OCI-LY7 (cell line): ENCODE data around the gene HYI. TPM values are rescaled to one million over a fixed set of nuclear protein-coding genes. Genes with fewer than 3 reads are reported as not detected.
"Not testable (repeated sequence)": the region's sequence is repeated elsewhere in the genome, so short reads cannot be mapped to it uniquely, and the experiment has no call there.

Experiments used
- Bru-seq: library from RNA; stranded (reverse); fragments of 400-500 nt; gene quantifications from one replicate; lab custom pipeline; 2021; lab: Mats Ljungman, UMichigan
- BruChase-seq, 2 experiments: library from RNA; stranded (reverse); fragments of 400-500 nt; gene quantifications; one replicate each; lab custom pipeline; 2021; lab: Mats Ljungman, UMichigan
- BruUV-seq: library from RNA; stranded (reverse); fragments of 400-500 nt; replicated peaks from 2 replicates; lab custom pipeline; 2021; lab: Mats Ljungman, UMichigan
- CTCF ChIA-PET: fragments of 300-600 bp; sonication (Branson Sonifier 250); formaldehyde crosslinking; loops from one replicate; lab custom pipeline; 2022; ENCODE audit warnings: antibody characterized with exemption; ENCODE audit not compliant: unreplicated experiment; lab: Charles Lee
- POLR2A ChIA-PET: fragments of 300-600 bp; sonication (Branson Sonifier 250); formaldehyde crosslinking; loops from one replicate; lab custom pipeline; 2022; ENCODE audit warnings: antibody characterized with exemption; lab: Charles Lee
- DNase-seq: peaks from one replicate; pipeline ENCODE4 v3.0.0-alpha.2; 2015; ENCODE audit warnings: low spot score
- H2AFZ ChIP-seq: fragments of 200-600 bp; sonication (generic), shearing (Covaris generic); 2 replicates; pipeline ENCODE4 v1.6.1; 2014; ENCODE audit warnings: mild to moderate bottlenecking, antibody characterized with exemption, low read length, moderate library complexity
- H3K27ac ChIP-seq: fragments of 200-600 bp; sonication (generic); 2 replicates; pipeline ENCODE4 v1.5.1; 2014; ENCODE audit warnings: mixed run types, low read depth, mild to moderate bottlenecking, moderate library complexity, low read length, inconsistent platforms; ENCODE audit not compliant: poor library complexity, severe bottlenecking
- H3K36me3 ChIP-seq: fragments of 200-600 bp; sonication (generic); 2 replicates; pipeline ENCODE4 v1.6.1; 2014; ENCODE audit warnings: mild to moderate bottlenecking, antibody characterized with exemption, low read length, moderate library complexity, mixed read lengths; ENCODE audit not compliant: insufficient read depth
- H3K4me1 ChIP-seq: fragments of 200-600 bp; sonication (generic); 2 replicates; pipeline ENCODE4 v1.5.1; 2014; ENCODE audit warnings: mild to moderate bottlenecking, low read length; ENCODE audit not compliant: insufficient read depth, poor library complexity, severe bottlenecking
- H3K4me2 ChIP-seq: fragments of 200-600 bp; sonication (generic); 2 replicates; pipeline ENCODE4 v1.6.1; 2014; ENCODE audit warnings: mild to moderate bottlenecking, low read length
- H3K4me3 ChIP-seq: fragments of 200-600 bp; sonication (generic); 2 replicates; pipeline ENCODE4 v1.5.1; 2014; ENCODE audit warnings: mild to moderate bottlenecking, low read depth, low read length; ENCODE audit not compliant: poor library complexity, severe bottlenecking
- H3K79me2 ChIP-seq: fragments of 200-600 bp; sonication (generic); 2 replicates; pipeline ENCODE4 v1.6.1; 2016; ENCODE audit warnings: low read depth, mild to moderate bottlenecking, low read length, moderate library complexity, mixed read lengths; ENCODE audit not compliant: insufficient read depth
- H3K9me2 ChIP-seq: fragments of 200-600 bp; sonication (generic); 2 replicates; pipeline ENCODE4 v1.6.1; 2016; ENCODE audit warnings: mild to moderate bottlenecking, low read length, mixed read lengths; ENCODE audit not compliant: insufficient read depth
- H3K9me3 ChIP-seq: fragments of 200-600 bp; sonication (generic); 2 replicates; pipeline ENCODE4 v1.6.1; 2014; ENCODE audit warnings: mild to moderate bottlenecking, mixed run types, low read length, mixed read lengths
- H4K20me1 ChIP-seq: fragments of 200-600 bp; sonication (generic); 2 replicates; pipeline ENCODE4 v1.6.1; 2014; ENCODE audit warnings: mild to moderate bottlenecking, antibody characterized with exemption, low read length, moderate library complexity, mixed read lengths; ENCODE audit not compliant: insufficient read depth
- CTCF ChIP-seq: fragments of 200-600 bp; sonication (generic); conservative IDR thresholded peaks from 2 replicates; pipeline ENCODE4 v1.5.1; 2014; ENCODE audit warnings: mild to moderate bottlenecking, antibody characterized with exemption, low read length, moderate library complexity, mixed read lengths
- EZH2phosphoT487 ChIP-seq: fragments of 200-600 bp; sonication (generic); IDR thresholded peaks from 2 replicates; pipeline ENCODE4 v1.6.1; 2018; ENCODE audit warnings: low read depth, borderline replicate concordance, mild to moderate bottlenecking, mixed run types, antibody characterized with exemption, low read length, moderate library complexity, mixed read lengths
- intact Hi-C: fragments of 100-400 bp; cut with micrococcal nuclease; formaldehyde crosslinking; loops from one replicate; pipeline ENCODE4 v1.10.0; 2022; ENCODE audit not compliant: unreplicated experiment
- long read RNA-seq: library from polyadenylated mRNA; stranded (forward); transcript quantifications from one replicate; pipeline ENCODE4 v2.0.0, GENCODE V29; 2022
- total RNA-seq, 2 experiments: library from RNA; depleted of rRNA in 1 of 2; stranded (reverse); fragments of >200 nt in 1 of 2; shearing (Covaris generic) in 1 of 2; gene quantifications; 2 replicates each; pipeline ENCODE4 v1.2.3, GENCODE V29; 2014 to 2022

The HYI gene
- total RNA-seq (2014; rRNA removed; shearing (Covaris generic)) (not detected in 2 replicates), total RNA-seq (2022) (not detected in 2 replicates), Bru-seq, nascent RNA (not detected), BruChase-seq, experiment 1, labeled RNA remaining after a 6-hour chase (not detected), BruChase-seq, experiment 2, labeled RNA remaining after a 2-hour chase (not detected)
- long read RNA-seq: 0 reads

- H3K79me2 ChIP-seq: no peaks in the 10 kb centered on the region
- H3K36me3 ChIP-seq: peaks cover 25% of the 10 kb centered on the region; the same call in 1 of the 2 replicates
- H2AFZ ChIP-seq: no peak within 1 kb of the TSS; the same call in 1 of the 2 replicates
- no peaks in the 10 kb centered on the region for H3K9me2 ChIP-seq
- H3K4me1 ChIP-seq: no peaks in the 10 kb centered on the region
- H3K4me3 ChIP-seq: no peak within 1 kb of the TSS
- ChIA-PET POLR2A (interaction anchor here (0.6 to 1.1 kb wide), 3 partner anchors 10 to 1755 kb away, joined by 3 to 5 read pairs (median 3); no protein-coding TSS in a partner anchor), CTCF (no interaction called here)
- TF ChIP-seq EZH2phosphoT487 (no peak), CTCF (no peak)
- no peak for DNase-seq
- BruUV-seq: no TSS peak
- peak within 1 kb of the TSS; percentile 47; the same call in 1 of the 2 replicates for H3K4me2 ChIP-seq
- no peaks in the 10 kb centered on the region for H4K20me1 ChIP-seq
- H3K27ac ChIP-seq: no peak within 1 kb of the TSS
- H3K9me3 ChIP-seq: no peaks in the 10 kb centered on the region
- intact Hi-C loops: no loop called here
These were observed at the start of gene HYI for GRCh38 chr1:43453442-43454269. HYI (minus strand) TSS chr1:43453931; CDS start chr1:43453793, 138 bp downstream.

GRCh38 chr1:43501806-43502205, 48.1 kb upstream of the HYI start:
- H3K4me1 ChIP-seq, BruUV-seq, DNase-seq, H3K79me2 ChIP-seq, POLR2A ChIA-PET, CTCF ChIA-PET, H3K9me2 ChIP-seq, H3K27ac ChIP-seq, intact Hi-C loops, H3K9me3 ChIP-seq, H2AFZ ChIP-seq, H3K4me3 ChIP-seq, H3K4me2 ChIP-seq, H4K20me1 ChIP-seq, H3K36me3 ChIP-seq: not testable (repeated sequence)

GRCh38 chr1:43499898-43500297, 46.2 kb upstream of the HYI start:
- TF ChIP-seq CTCF (no peak), EZH2phosphoT487 (no peak)
- CTCF ChIA-PET: no interaction called here
- intact Hi-C loops: no loop called here

More at GRCh38 chr1:43499898-43500297, 46.2 kb upstream of the HYI start:
- Histone ChIP-seq H3K27ac (no peak overlapping the region), H3K4me2 (no peak overlapping the region), H2AFZ (no peak overlapping the region), H3K36me3 (no peaks in the 10 kb centered on the region), H3K9me2 (no peaks in the 10 kb centered on the region), H4K20me1 (no peaks in the 10 kb centered on the region), H3K4me1 (no peaks in the 10 kb centered on the region), H3K4me3 (no peak overlapping the region), H3K9me3 (no peaks in the 10 kb centered on the region), H3K79me2 (no peaks in the 10 kb centered on the region)
- POLR2A ChIA-PET: no interaction called here
- no TSS peak for BruUV-seq
- DNase-seq: no peak
